HCT116 (cell line): Measurements from ENCODE around the gene RPS6KC1. TPM values are rescaled to one million over a fixed set of nuclear protein-coding genes. Genes with fewer than 3 reads are reported as not detected.

Experiments
- ATAC-seq: fragments of 200-7000 bp; cut with Tn5 transposase; 2 replicates; pipeline ENCODE4 v1.9.1; 2020; ENCODE audit warnings: mild to moderate bottlenecking, moderate library complexity
- BruUV-seq: library from RNA; stranded (reverse); fragments of 400-500 nt; replicated peaks from 2 replicates; lab custom pipeline; 2021; lab: Mats Ljungman, UMichigan
- CTCF ChIA-PET: fragments of 300-600 bp; sonication (Branson Sonifier 250); formaldehyde crosslinking; loops from one replicate; lab custom pipeline; 2021; ENCODE audit warnings: antibody characterized with exemption; lab: Charles Lee
- POLR2A ChIA-PET: fragments of 300-600, 350-600 bp; sonication (Branson Sonifier 250); formaldehyde crosslinking; loops from one replicate; lab custom pipeline; 2021; ENCODE audit warnings: antibody characterized with exemption; lab: Charles Lee
- RAD21 ChIA-PET, 2 experiments: fragments of 300-600 bp; sonication (Branson Sonifier 250); formaldehyde crosslinking; loops; one replicate each; lab custom pipeline; 2023; ENCODE audit warnings: low total read pairs in 2 of 2; ENCODE audit not compliant: uncharacterized antibody in 2 of 2, unreplicated experiment in 2 of 2, low non-redundant PET in 1 of 2; lab: Charles Lee
- DNase-seq: peaks from one replicate; pipeline ENCODE4 v3.0.0-alpha.2; 2010; ENCODE audit warnings: low read depth, low spot score
- H2AFZ ChIP-seq: fragments of 200-600 bp; shearing (Covaris generic), sonication (generic); 2 replicates; pipeline ENCODE4 v1.6.1; 2017; ENCODE audit warnings: low read depth, mixed run types, mixed read lengths, antibody characterized with exemption, low read length; ENCODE audit not compliant: poor library complexity, severe bottlenecking
- H3K27ac ChIP-seq: 2 replicates; pipeline ENCODE4 v1.5.1; 2012; ENCODE audit warnings: low read depth, low read length
- H3K27me3 ChIP-seq: fragments of 200-600 bp; sonication (generic); 2 replicates; pipeline ENCODE4 v1.6.1; 2016; ENCODE audit warnings: mixed run types, low read length, mixed read lengths; ENCODE audit not compliant: insufficient read depth
- H3K36me3 ChIP-seq, 2 experiments: fragments of 200-500 bp in 1 of 2; fragments of 200-600 bp in 1 of 2; sonication (Bioruptor generic) in 1 of 2; sonication (generic) in 1 of 2; 2 replicates each; pipeline versions ENCODE4 v1.5.1 to v1.6.1; 2014 to 2016; ENCODE audit warnings: low read length in 2 of 2, inconsistent platforms in 1 of 2, mixed read lengths in 1 of 2, mixed run types in 1 of 2; ENCODE audit not compliant: insufficient read depth in 2 of 2, control insufficient read depth in 1 of 2
- H3K4me1 ChIP-seq, 2 experiments: fragments of 200-600 bp in 1 of 2; sonication (generic) in 1 of 2; 2 replicates each; pipeline versions ENCODE4 v1.5.1 to v1.6.1; 2012 to 2017; ENCODE audit warnings: low read length in 2 of 2, inconsistent platforms in 1 of 2, mild to moderate bottlenecking in 1 of 2, mixed read lengths in 1 of 2, mixed run types in 1 of 2, moderate library complexity in 1 of 2; ENCODE audit not compliant: insufficient read depth in 2 of 2, control insufficient read depth in 1 of 2
- H3K4me2 ChIP-seq: fragments of 200-600 bp; sonication (generic); 2 replicates; pipeline ENCODE4 v1.6.1; 2017; ENCODE audit warnings: mixed run types, low read length, mixed read lengths
- H3K4me3 ChIP-seq, 2 experiments: fragments of 200-600 bp in 1 of 2; sonication (generic) in 1 of 2; replicated peaks in 1 of 2; 2 replicates each; pipeline ENCODE4 v1.5.1; 2011 to 2016; ENCODE audit warnings: low read length in 2 of 2, control low read depth in 1 of 2, low read depth in 1 of 2, mild to moderate bottlenecking in 1 of 2, mixed read lengths in 1 of 2, mixed run types in 1 of 2
- H3K79me2 ChIP-seq: fragments of 200-600 bp; sonication (generic); 2 replicates; pipeline ENCODE4 v1.6.1; 2017; ENCODE audit warnings: mild to moderate bottlenecking, mixed run types, low read length, moderate library complexity, mixed read lengths; ENCODE audit not compliant: insufficient read depth
- H3K9ac ChIP-seq: fragments of 200-600 bp; sonication (generic); 2 replicates; pipeline ENCODE4 v1.6.1; 2016; ENCODE audit warnings: low read length, mixed read lengths
- H3K9me2 ChIP-seq: fragments of 200-600 bp; sonication (generic), shearing (Covaris generic); 2 replicates; pipeline ENCODE4 v1.6.1; 2017; ENCODE audit warnings: mixed run types, mild to moderate bottlenecking, moderate library complexity; ENCODE audit not compliant: insufficient read depth
- H3K9me3 ChIP-seq, 2 experiments: fragments of 200-500 bp in 1 of 2; fragments of 200-600 bp in 1 of 2; sonication (Bioruptor generic) in 1 of 2; sonication (generic) in 1 of 2; 2 replicates each; pipeline ENCODE4 v1.6.1; 2014 to 2017; ENCODE audit warnings: low read length in 2 of 2, mixed read lengths in 2 of 2, inconsistent platforms in 1 of 2, low read depth in 1 of 2, mild to moderate bottlenecking in 1 of 2, mixed run types in 1 of 2, moderate library complexity in 1 of 2; ENCODE audit not compliant: control insufficient read depth in 1 of 2, insufficient read depth in 1 of 2
- H4K20me1 ChIP-seq: fragments of 200-600 bp; sonication (generic), shearing (Covaris generic); 2 replicates; pipeline ENCODE4 v1.6.1; 2017; ENCODE audit warnings: mixed run types, mild to moderate bottlenecking, moderate library complexity; ENCODE audit not compliant: insufficient read depth
- CEBPB ChIP-seq: IDR thresholded peaks from 2 replicates; pipeline ENCODE4 v1.6.1; 2012; ENCODE audit warnings: low read depth
- EZH2 ChIP-seq: fragments of 200-600 bp; sonication (generic); IDR thresholded peaks from 2 replicates; pipeline ENCODE4 v1.6.1; 2017; ENCODE audit warnings: antibody characterized with exemption, mixed run types
- FOSL1 ChIP-seq: IDR thresholded peaks from 2 replicates; pipeline ENCODE4 v1.6.1; 2012; ENCODE audit warnings: low read depth
- JUND ChIP-seq: IDR thresholded peaks from 2 replicates; pipeline ENCODE4 v1.6.1; 2012
- POLR2A ChIP-seq: IDR thresholded peaks from 2 replicates; pipeline ENCODE4 v1.7.0; 2011; ENCODE audit warnings: borderline replicate concordance; ENCODE audit not compliant: insufficient read depth, insufficient read length; ENCODE audit errors: extremely low read depth
- POLR2AphosphoS5 ChIP-seq: IDR thresholded peaks from 2 replicates; pipeline ENCODE4 v1.6.1; 2011; ENCODE audit warnings: mild to moderate bottlenecking, low read depth, low read length, moderate library complexity
- SP1 ChIP-seq: IDR thresholded peaks from 2 replicates; pipeline ENCODE4 v1.6.1; 2012; ENCODE audit warnings: low read depth
- SRF ChIP-seq: IDR thresholded peaks from 2 replicates; pipeline ENCODE4 v1.6.1; 2012; ENCODE audit warnings: low read depth
- YY1 ChIP-seq: IDR thresholded peaks from 2 replicates; pipeline ENCODE4 v1.6.1; 2011; ENCODE audit warnings: low read length, low read depth, moderate library complexity, mild to moderate bottlenecking; ENCODE audit not compliant: insufficient replicate concordance; ENCODE audit errors: extremely low read depth
- ZFX ChIP-seq: fragments of 450-650 bp; IDR thresholded peaks from 2 replicates; pipeline ENCODE4 v1.6.1; 2017
- intact Hi-C: fragments of 100-400 bp; cut with micrococcal nuclease; formaldehyde crosslinking; loops from 2 replicates; pipeline ENCODE4 v1.10.0; 2022
- total RNA-seq: library from RNA; stranded (reverse); gene quantifications from one replicate; pipeline ENCODE4 v1.2.1, GENCODE V29; 2021; ENCODE audit not compliant: unreplicated experiment
- TF ChIP-seq, protein P1 (sequence below): IDR thresholded peaks from 2 replicates; pipeline ENCODE4 v1.6.1; 2011; ENCODE audit warnings: mild to moderate bottlenecking, low read length, moderate library complexity; ENCODE audit not compliant: insufficient replicate concordance; ENCODE audit errors: extremely low read depth
- TF ChIP-seq, protein P2 (sequence below): IDR thresholded peaks from 2 replicates; pipeline ENCODE4 v1.6.1; 2012
- TF ChIP-seq, protein P3 (sequence below), 3 experiments: fragments of 200-600 bp in 1 of 3; sonication (generic) in 1 of 3; IDR thresholded peaks in 2 of 3; conservative IDR thresholded peaks in 1 of 3; 2 replicates each; pipeline ENCODE4 v1.5.1; 2012 to 2017; ENCODE audit warnings: low read depth in 2 of 3, low read length in 2 of 3, antibody characterized with exemption in 1 of 3, borderline replicate concordance in 1 of 3, control low read depth in 1 of 3, mild to moderate bottlenecking in 1 of 3, mixed read lengths in 1 of 3, mixed run types in 1 of 3, moderate library complexity in 1 of 3; ENCODE audit not compliant: insufficient read depth in 1 of 3

RPS6KC1 gene
- total RNA-seq, 1 experiment from 2014 or later: 15.9 TPM

DNA sequence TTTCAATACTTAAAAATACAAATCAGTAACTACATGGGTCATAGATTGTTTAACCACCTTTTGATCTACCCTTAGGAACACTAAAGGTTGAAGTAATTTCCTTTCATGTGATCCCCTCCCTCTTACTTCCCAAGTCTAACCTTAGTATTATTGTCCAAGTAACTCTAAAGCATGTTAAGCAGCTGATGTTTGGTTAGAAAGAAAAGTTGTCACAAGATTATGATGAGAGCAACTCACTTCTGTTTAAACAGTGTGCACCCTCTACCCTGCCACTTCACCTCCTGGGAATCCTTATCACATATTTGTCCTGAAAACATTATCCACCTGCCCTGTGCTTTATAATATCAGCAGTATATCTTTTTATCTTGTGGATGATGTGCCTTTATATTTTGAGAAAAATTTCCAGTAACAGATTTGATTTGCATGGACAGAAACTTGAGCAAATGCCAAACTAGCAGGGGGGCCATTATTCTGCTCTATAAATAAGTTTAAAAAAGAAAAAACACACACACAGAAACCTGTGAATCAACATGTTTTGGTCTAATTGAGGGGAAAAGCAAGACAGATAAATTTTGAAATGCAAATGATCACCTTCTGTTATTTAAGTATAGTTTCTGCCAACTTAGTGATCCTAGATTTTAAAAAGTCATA, 194.3 kb downstream of the RPS6KC1 start:
- H3K79me2 ChIP-seq: no peaks in the 10 kb centered on the region
- H3K4me1 ChIP-seq: no peaks in the 10 kb centered on the region
- no peak overlapping the region for H2AFZ ChIP-seq
- H3K4me2 ChIP-seq: no peak overlapping the region
- ChIA-PET CTCF (interaction anchor here (0.8 kb wide), 1 partner anchor 878 kb away, joined by 6 read pairs; no protein-coding TSS in a partner anchor), RAD21 (no interaction called here), POLR2A (no interaction called here)
- no peaks in the 10 kb centered on the region for H3K36me3 ChIP-seq
- TF ChIP-seq ZFX: no peak
- no peak for TF ChIP-seq SRF
- TF ChIP-seq YY1: no peak
- TF ChIP-seq CEBPB: no peak
- TF ChIP-seq, protein P1, sequence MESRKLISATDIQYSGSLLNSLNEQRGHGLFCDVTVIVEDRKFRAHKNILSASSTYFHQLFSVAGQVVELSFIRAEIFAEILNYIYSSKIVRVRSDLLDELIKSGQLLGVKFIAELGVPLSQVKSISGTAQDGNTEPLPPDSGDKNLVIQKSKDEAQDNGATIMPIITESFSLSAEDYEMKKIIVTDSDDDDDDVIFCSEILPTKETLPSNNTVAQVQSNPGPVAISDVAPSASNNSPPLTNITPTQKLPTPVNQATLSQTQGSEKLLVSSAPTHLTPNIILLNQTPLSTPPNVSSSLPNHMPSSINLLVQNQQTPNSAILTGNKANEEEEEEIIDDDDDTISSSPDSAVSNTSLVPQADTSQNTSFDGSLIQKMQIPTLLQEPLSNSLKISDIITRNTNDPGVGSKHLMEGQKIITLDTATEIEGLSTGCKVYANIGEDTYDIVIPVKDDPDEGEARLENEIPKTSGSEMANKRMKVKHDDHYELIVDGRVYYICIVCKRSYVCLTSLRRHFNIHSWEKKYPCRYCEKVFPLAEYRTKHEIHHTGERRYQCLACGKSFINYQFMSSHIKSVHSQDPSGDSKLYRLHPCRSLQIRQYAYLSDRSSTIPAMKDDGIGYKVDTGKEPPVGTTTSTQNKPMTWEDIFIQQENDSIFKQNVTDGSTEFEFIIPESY: no peak
- TF ChIP-seq, protein P2, sequence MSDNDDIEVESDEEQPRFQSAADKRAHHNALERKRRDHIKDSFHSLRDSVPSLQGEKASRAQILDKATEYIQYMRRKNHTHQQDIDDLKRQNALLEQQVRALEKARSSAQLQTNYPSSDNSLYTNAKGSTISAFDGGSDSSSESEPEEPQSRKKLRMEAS: no peak
- no peak overlapping the region for H3K27ac ChIP-seq
- ATAC-seq (no peak), DNase-seq (no peak)
- no TSS peak for BruUV-seq
- intact Hi-C loops: loop anchor here (5.0 kb wide), 2 partner anchors 877 to 1082 kb away; no protein-coding TSS in a partner anchor
- H3K27me3 ChIP-seq: no peaks in the 10 kb centered on the region
- no peak overlapping the region for H3K9ac ChIP-seq
- H3K9me2 ChIP-seq: no peaks in the 10 kb centered on the region
- H3K9me3 ChIP-seq: no peaks in the 10 kb centered on the region
- H4K20me1 ChIP-seq: no peaks in the 10 kb centered on the region
- no peak overlapping the region for H3K4me3 ChIP-seq

DNA sequence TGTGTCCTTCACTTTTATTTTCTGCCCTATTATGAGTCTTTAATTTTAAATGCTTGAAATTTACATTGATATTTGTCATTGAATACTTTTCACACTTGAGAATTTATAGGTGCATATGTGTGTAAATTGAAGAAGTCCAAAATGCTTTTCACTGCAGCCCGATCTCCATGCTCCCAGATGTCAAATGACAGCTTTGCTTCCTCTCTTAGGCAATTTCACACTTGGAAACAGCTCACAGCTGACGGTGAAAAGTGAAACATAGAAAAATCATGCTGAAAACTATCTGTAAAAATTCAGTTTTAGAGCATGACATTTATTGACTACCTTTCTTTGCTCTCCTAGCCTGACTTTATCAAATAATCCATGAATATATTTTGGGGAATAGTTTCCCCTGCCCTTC, 196.0 kb downstream of the RPS6KC1 start:
- H3K4me3 ChIP-seq: no peak overlapping the region
- no peaks in the 10 kb centered on the region for H3K36me3 ChIP-seq
- no peaks in the 10 kb centered on the region for H3K79me2 ChIP-seq
- no peak for ATAC-seq
- no TSS peak for BruUV-seq
- CTCF ChIA-PET: no interaction called here
- H3K4me1 ChIP-seq: no peaks in the 10 kb centered on the region
- H4K20me1 ChIP-seq: no peaks in the 10 kb centered on the region
- H3K27ac ChIP-seq: no peak overlapping the region
- intact Hi-C loops: loop anchor here (5.0 kb wide), 2 partner anchors 875 to 1080 kb away; no protein-coding TSS in a partner anchor
- H3K9me2 ChIP-seq: no peaks in the 10 kb centered on the region
- RAD21 ChIA-PET: no interaction called here
- no peaks in the 10 kb centered on the region for H3K9me3 ChIP-seq
- H3K9ac ChIP-seq: no peak overlapping the region
- POLR2A ChIA-PET: no interaction called here
- TF ChIP-seq SP1 (no peak), EZH2 (no peak), JUND (no peak), FOSL1 (no peak), YY1 (no peak), POLR2AphosphoS5 (no peak), POLR2A (no peak), CEBPB (no peak)
- TF ChIP-seq, protein P2: no peak
- TF ChIP-seq, protein P3, sequence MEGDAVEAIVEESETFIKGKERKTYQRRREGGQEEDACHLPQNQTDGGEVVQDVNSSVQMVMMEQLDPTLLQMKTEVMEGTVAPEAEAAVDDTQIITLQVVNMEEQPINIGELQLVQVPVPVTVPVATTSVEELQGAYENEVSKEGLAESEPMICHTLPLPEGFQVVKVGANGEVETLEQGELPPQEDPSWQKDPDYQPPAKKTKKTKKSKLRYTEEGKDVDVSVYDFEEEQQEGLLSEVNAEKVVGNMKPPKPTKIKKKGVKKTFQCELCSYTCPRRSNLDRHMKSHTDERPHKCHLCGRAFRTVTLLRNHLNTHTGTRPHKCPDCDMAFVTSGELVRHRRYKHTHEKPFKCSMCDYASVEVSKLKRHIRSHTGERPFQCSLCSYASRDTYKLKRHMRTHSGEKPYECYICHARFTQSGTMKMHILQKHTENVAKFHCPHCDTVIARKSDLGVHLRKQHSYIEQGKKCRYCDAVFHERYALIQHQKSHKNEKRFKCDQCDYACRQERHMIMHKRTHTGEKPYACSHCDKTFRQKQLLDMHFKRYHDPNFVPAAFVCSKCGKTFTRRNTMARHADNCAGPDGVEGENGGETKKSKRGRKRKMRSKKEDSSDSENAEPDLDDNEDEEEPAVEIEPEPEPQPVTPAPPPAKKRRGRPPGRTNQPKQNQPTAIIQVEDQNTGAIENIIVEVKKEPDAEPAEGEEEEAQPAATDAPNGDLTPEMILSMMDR (IDR thresholded peaks at IDR 0.05 in 2 of 3, conservative IDR thresholded peaks at IDR 0.05 in 1 of 3; ENCODE audit: borderline replicate concordance in 1 of 3, insufficient read depth in 1 of 3, low read depth in 2 of 3, low read length in 2 of 3): no peak
- TF ChIP-seq, all 23 proteins: peak for 0
- H3K4me2 ChIP-seq: no peak overlapping the region
- H2AFZ ChIP-seq: no peak overlapping the region
- no peaks in the 10 kb centered on the region for H3K27me3 ChIP-seq
- DNase-seq: no peak
